Activated CD8-positive, alpha-beta memory T cell treated with anti-CD3 and anti-CD28 coated beads, Interleukin-2, amount 50 U/mL, for 4 hours (primary cell): ENCODE measurements around the gene FAM184A.
"Not testable (repeated sequence)": the region's sequence is repeated elsewhere in the genome, so short reads cannot be mapped to it uniquely, and the experiment has no call there.

Source experiments
- DNase-seq: peaks from one replicate; pipeline ENCODE4 v3.0.0-alpha.2; 2020

Gene FAM184A

DNA sequence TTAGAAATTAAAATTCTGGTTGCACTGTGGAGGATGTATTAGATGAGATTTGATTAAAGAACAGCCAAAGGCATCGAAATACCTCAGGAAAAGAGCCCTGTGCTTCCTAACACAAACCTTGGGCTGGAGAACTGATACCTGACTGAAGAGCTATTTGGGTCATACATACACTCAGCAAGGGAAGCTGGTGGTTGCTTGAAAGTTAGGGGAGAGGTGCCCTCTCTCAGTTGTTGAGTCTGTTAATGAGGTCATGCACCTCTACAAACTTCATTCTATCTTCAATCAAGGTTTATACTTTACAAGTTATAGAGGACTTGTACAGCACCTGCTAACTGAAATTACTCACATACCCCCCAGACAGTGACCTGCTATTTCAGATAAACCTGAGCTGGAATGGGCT lies 25.5 kb downstream of the FAM184A start:
- no peak for DNase-seq

DNA sequence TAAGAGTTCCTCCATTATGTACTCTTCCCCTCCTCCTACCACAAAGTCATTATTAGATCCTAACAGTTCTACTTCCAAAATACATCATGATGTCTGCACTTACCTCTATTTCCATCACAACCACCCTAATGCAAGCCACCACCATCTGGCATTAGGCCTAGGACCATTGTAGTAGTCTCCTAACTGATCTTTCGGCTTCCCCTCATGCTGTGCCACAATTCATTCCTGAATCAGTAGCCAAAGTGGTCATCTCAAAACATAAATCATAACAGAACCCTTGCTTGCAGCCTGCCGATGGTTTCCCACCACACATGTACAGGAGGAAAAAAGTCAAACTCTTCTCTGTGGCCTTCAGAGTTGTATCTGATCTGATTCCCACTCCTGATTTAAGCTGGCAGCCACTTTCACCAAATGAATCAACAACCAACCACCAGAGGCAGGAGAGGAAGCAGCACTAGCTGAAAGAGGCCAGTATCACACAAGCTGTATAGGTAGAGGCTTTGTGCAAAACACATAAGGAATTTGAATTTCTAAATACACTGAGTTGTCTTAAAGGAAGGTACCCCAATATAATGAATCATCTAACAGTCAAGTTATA lies 26.1 kb downstream of the FAM184A start:
- DNase-seq, result no peak

DNA sequence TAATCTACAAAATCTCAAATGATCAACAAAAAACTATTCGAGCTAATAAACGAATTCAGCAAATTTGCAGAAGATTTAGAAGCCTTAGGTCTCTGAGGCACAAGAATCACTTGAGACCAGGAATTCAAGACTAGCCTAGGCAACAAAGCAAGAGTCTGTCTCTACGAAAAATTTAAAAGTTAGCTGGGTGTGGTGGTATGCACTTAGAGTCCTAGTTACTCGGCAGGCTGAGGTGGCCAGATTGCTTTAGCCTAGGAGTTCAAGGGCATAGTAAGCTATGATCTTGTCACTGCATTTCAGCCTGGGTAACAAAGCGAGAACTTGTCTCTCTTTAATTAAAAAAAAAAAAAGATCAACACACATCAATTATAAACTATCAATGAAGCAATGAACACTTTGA lies 34.2 kb downstream of the FAM184A start:
- DNase-seq, result no peak

DNA sequence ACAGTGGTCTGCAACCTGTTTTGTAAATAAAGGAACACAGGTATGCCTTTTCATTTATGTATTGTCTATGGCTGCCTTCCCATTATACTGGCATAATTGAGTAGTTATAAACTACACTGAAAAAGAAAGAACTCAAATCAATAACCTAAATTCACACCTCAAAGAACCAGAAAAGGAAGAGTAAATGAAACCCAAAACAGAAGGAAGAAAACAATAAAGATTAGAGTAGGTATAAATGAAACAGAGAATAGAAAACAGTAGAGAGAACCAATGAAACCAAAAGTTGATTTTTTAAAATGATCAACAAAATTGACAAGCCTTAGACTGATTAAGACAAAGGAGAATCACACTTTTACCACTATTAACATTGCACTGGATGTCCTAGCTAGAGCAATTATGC lies 34.7 kb downstream of the FAM184A start:
- no peak for DNase-seq

DNA sequence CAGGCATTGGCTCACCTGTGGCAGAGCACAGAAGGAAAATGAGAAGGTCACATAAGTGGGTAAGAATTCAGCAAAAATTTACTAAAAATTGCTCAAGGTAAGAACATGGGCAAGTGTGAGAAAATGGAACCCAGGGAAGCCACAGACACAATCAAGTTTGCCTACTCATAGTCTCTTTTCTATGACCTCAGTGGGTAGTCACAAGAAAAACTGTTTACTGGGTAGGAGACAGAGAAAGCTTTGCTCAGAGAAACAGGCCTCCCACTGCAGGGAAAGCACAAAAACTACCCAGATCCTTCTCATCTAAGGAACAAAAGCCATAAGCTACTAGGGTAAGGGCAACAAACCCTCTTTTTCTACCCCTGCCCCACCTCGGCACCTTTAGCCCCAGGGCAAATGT lies 35.2 kb downstream of the FAM184A start:
- no peak for DNase-seq

DNA sequence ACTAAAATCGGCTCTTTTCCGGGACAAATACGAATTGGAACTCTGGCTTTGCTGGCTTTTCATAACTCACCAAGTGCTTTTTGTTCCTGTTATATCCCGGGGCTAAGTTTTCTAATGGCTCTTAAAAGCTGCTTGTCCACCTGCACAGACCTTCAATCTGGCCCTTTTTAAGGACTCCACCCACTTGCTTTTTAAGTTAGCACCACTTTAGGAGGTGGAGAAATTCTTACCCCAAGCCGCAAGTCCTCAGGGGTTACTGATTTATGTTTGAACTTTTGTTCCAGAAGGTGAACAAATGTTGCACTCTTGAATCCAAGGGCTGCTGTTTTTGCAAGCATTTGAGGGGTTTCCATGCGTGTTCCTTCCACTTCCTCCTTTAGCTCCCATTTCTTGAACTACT lies 37.8 kb downstream of the FAM184A start:
- no peak for DNase-seq

DNA sequence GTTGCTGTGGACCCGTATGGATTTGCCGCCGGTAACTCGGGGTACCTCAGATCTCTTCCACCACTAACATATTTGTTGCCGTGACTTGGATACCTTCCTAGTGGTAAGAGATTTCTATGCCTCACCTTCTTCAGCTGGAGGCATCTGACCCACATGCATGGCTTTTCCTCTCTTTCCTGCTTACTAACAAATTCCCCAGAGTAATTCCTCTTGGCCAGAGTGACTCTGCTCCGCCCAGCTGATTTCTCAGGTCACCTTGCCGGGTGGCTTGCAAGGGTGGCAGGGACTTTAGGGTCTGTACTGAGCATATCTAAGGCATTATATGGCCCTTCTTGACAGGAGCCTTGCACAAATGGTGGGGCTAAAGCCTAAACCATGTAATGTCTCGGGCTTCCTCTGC lies 38.2 kb downstream of the FAM184A start:
- DNase-seq, result no peak

DNA sequence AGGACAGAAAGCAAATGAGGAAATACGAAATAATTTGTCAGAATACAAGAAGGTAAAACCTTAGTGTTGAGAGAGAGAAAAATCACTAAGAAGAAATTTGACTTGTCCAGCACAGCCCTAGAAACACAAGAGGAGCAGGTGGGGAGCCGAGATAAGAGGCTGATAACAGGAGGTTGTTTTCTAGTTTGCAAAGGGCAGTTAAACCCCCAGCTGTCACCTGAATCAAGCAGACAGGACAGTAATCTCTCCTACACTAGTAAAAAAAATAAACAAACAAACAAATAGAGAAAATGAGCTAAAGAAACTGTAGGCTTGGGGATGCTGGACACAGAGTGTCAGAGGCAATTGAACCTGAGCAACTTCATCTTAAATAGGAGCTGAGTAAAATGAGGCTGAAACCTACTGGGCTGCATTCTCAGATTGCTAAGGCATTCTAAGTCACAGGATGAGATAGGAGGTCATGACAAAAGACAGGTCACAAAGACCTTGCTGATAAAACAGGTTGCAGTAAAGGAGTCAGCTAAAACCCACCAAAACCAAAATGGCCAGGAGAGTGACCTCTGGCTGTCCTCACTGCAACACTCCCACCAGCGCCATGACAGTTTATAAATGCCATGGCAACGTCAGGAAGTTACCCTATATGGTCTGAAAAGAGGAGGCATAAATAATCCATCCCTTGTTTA lies 40.4 kb downstream of the FAM184A start:
- no peak for DNase-seq

DNA sequence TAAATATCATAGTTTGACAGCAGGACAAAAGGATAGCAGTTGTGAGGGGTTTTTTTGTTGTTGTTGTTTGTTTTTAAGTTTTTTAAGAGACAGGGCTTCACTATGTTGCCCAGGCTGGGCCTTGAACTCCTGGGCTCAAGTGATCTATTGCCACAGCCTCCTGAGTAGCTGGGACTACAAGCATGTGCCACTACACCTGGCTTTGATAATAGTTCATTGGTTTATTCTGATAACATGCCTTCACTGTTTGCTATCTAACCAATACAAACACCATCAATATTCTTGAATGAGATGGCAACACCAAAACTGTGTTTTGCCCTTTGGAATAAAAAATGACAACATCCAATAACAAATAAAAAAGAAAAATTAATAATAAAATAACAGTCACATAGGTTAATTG lies 41.2 kb downstream of the FAM184A start:
- no peak for DNase-seq

DNA sequence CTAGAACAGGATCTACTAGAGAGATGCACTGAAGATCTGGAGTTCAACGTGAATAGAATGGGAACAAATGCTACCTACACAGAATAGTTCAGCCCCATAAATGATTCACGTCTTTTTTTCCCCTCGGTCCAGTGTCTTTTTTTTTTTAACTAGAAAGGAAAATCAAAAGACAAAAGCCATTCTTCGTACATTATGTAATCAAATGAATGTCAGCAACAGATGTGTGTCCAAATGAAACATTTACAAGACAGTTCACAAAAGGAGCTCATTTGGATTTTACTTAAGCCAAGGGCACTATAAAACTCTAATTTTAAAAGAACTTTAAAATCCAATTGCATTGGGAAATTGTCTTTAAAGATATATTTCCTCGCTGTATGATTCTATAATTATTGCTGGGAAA lies 42.4 kb downstream of the FAM184A start:
- no peak for DNase-seq

DNA sequence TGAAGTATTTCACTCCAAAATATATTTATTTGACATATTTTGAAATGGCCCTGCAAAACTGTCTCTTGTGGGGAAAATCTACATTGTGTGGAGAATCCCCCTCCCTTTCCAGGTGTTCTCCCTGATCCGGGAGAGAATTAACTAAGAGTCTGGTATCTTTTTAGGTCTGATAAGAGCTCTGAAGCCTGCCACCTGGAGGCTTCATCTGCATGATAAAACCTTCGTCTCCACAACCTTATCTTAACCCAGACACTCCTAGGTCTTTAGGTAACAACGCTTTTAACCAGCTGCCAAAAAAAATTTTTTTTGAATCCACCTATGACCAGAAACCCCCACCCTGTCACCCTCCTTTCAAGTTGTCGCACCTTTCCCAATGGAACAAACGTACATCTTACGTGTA lies 43.0 kb downstream of the FAM184A start:
- DNase-seq, result no peak

DNA sequence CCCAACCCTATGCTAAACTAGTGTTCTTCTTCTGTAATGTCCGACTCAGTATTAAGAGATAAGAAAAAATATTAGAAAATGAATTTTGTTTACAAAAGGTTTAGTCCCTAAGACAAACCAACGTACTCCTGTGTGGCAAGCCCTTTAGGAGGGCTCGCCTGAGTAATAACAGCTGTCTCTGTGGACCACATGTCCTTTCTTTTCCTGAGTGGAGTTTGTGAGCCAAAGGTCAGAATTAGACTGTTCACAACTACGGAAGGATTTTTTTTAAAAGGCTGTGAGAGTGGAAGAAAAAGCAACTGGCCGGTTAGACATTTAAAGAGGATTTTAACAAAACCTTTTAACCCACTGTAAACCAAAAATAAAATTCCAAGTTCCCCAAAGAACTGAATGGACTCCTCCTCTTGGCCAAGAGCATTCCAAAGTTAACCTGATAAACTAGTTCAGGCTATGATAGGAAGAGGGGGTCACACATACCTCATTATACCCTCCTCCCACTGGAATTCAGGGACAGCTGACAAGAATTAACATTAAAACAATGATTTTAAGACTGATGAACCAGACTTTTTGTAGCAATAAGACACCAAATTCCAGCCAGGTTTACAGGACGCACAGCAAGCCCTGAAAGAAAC lies 43.5 kb downstream of the FAM184A start:
- DNase-seq, result no peak

DNA sequence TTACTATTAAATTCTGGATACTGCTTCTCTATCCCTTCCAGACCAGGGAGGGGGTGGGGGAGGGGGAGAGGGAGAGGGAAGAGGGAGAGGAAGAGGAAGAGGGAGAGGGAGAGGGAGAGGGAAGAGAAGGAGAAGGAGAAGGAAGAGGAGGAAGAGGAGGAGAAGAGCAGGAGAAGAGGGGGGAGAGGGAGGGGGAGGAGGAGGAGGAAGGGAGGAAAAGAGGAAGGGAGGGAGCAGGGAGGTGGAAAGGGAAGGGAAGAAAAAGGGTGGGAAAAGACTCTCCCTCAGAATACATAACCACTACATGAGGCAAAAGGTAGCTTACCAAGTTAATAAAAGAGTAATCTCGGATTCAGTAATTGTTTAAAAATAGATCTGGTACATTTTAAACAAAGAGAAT lies 46.0 kb downstream of the FAM184A start:
- no peak for DNase-seq

DNA sequence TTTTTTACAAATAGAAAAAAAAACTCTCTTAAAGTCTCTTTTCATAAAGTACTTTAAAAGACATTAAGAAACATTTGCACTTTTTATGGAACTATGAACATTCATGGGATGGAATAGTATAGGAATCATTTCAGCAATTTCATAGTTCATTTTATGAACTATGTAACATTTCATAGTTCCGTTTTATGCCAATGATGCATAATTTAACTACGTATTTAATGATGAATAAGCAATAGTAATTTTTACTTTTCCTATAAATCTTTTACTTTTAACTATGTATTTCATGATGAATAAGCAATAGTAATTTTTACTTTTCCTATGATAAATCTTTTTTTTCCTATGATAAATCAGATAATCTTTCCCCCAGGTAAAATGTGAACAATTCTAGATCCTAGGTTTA lies 47.7 kb downstream of the FAM184A start:
- DNase-seq, result no peak

DNA sequence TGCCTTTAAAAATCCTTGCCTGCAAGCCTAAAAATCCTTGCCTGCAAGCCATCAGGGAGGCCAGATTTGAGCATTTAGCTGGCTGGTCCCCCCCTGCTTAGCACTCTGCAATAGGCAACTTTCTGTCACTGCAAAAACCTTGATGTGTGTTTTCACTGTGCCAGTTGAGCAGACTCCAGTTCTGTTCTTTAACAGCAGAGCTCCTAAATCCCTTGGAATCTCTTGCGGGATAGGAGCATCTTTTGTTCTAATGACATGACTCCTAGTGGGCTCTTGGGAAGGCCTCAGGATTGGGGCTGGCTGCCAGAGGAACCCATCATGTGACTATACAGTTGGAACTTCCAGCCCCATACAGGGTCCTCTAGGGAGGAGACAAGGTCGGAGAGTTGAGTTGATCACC lies 50.4 kb downstream of the FAM184A start:
- no peak for DNase-seq

DNA sequence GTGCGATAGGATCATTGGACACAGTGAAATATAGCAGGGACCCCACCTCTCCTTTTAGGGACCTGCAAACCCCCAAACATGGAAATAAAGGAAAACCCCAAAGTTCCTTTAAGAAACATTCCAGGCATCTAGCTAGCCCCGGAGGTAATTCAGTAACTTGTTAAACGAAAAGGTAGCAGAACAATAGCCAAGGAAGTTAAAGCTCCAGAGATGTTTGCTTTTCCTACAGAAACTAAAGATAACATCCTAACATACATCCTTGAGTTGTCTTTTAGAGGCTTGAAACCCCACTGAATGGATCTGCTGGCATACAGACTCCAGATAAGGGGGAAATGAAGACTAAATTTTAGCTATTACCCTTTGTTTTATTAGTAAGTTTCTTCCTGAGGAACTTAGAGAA lies 51.0 kb downstream of the FAM184A start:
- DNase-seq, result no peak

DNA sequence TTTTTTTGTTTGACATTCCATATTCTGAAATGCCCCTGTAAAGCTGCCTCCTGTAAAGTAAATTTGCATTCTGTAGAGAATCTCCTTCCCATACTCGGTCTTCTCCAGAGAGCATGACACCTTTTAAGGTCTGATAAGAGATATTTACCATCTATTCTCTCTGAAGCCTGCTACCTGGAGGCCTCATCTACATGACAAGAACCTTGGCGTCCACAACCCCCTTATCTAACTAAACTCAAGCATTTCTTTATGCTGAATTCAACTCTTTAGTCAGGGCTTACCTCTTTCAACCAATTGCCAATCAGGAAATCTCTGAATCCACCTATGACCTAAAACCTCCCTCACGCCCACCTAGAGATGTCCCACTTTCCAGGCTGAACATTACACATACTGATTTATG lies 51.6 kb downstream of the FAM184A start:
- DNase-seq, result no peak

DNA sequence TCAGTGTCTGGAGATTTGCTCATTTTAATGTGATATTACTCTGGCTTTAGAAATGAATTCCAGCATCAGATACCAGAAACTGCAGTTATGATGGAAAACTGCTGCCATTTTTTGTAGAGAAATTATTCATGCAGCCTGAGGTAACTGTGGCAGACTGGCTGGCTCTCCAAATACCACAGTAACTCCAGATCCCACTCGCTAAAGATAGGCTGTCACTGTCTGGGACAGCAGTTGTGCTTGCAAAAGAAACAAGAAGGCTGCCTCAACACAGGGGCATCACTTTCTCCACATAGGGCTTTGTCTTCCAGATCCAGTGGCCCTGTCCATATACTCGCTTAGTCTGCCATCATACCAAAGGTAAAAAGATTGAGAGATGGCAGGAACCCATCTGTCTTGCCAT lies 52.7 kb downstream of the FAM184A start:
- DNase-seq, result no peak

DNA sequence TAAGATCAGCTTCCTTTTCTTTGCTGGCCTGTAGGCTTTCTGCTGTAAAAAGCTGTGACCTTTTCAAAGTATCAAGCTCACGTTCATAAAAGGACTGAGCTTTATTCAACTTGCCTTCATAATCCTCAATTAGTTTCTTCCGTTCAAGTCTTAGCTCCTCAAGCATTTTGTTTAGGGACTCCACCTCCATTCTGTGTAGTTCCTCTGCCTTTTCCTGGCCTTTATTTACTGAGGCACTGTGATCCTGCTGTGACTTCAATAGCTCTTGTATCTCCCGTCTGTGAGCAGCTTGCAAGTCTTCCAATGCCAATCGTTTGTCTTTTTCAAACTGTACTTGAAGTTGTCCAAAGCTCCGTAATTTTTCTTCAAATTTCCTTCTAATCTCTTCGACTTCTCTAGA lies 54.4 kb downstream of the FAM184A start:
- DNase-seq, result no peak

DNA sequence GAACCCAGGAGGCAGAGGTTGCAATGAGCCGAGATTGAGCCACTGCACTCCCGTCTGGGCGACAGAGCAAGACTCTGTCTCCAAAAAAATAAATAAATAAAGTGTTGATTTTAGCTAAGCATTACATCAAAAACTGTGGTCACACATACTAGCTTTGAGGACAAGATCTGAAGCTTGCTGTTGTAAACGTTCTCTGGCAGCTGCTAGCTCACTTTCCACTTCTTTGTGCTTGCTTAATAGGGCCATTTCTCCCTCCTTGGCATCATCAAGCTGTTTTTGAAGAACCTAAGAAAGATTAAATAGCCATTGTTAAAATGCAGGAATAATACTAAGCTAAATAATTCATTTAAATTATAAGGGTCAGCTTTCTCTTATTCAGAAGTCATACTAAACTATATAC lies 55.7 kb downstream of the FAM184A start:
- no peak for DNase-seq

DNA sequence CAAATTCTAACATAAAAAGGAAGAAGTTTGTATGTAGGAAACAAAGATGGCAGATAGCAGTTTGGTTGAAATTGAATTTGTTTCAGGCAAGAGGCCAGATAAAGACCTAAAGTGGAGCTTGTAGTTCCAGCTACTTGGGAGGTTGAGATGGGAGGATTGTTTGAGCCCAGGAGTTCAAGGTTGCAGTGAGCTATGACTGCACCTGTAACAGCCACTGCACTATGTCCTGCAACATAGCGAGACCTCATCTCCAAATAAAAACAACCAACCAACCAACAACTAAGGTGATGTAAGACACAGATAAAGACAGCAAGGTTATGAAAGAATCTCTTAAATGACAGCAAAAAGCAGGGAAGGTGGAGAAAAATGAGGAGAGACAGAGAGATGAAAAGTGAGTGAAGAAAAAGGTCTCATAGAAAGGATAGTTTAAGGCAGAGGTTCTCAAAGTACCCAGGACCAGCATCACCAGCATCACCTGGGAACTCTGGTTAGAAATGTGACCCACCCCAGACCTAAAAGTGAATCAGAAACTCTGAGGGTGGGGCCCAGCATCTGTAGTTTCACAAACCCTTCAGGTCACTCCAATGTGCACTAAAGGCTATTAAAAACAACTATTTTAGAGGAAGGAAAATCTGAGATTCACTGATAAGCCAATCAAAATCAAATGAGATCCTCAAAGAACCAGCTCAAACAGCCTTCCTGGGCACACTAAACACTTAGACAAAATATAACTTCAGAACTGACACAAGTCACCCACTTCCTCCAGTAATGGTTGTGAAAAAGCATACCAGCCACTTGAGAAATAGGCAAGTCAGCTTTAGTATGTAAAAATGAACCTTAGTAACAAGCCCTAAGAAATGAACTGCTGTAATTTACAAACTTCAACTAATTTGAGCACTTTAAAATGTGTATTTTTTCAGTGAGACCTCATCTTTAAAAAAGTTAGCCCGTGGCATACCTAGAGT lies 57.6 kb downstream of the FAM184A start:
- no peak for DNase-seq

DNA sequence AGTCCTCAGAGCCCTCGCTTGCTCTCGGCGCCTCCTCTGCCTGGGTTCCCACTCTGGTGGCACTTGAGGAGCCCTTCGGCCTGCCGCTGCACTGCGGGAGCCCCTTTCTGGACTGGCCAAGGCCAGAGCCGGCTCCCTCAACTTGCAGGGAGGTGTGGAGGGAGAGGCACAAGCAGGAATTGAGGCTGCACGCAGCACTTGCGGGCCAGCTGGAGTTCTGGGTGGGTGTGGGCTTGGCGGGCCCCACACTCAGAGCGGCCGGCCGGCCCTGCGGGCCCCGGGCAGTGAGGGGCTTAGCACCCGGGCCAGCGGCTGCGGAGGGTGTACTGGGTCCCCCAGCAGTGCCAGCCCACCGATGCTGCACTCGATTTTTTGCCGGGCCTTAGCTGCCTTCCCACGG lies 63.3 kb downstream of the FAM184A start:
- not testable (repeated sequence) for DNase-seq

DNA sequence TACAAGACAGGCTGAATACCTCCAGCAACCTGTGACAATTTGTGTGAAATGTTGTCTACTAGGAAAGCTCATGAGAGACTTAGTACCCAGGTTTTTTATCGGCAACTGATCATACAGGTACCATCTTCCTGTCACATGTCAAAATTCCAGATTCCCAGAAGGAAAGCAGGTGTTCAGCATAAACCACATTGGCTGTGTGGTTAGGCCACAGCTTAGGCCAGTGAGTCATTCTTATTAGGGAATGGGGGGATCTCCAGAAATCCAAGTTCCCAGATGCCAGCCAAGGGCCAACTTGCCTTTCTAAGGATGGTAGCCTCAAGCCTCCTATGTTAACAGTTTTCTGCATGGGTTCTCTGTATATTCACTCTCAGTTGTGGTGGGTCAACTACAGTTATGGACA lies 65.9 kb downstream of the FAM184A start:
- no peak for DNase-seq

DNA sequence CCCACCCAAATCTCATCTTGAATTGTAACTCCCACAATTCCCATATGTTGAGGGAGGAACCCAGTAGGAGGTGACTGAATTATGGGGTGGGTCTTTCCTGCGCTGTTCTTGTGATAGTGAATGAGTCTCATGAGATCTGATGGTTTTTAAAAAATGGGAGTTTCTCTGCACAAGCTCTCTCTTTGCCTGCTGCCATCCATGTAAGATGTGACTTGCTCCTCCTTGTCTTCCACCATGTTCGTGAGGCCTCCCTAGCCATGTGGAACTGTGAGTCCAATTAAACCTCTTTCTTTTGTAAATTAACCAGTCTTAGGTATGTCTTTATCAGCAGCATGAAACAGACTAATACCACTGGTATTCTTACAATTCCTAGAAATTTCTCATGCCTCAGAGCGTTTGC lies 69.2 kb downstream of the FAM184A start:
- not testable (repeated sequence) for DNase-seq
